BJ (cell line): ENCODE results near the gene KCNIP1. TPM values are rescaled to one million over a fixed set of nuclear protein-coding genes. Genes with fewer than 3 reads are reported as not detected.

Source experiments
- CTCF ChIA-PET: fragments of 350-600 bp; formaldehyde crosslinking; extraction: SDS; loops from one replicate; lab custom pipeline; 2021; ENCODE audit warnings: antibody characterized with exemption, inconsistent platforms; lab: Yijun Ruan, JAX
- POLR2A ChIA-PET: fragments of 300-600 bp; sonication (Branson Sonifier 250); formaldehyde crosslinking; extraction: SDS; loops from one replicate; lab custom pipeline; 2021; ENCODE audit warnings: antibody characterized with exemption; lab: Charles Lee
- DNase-seq: peaks from one replicate; pipeline ENCODE4 v3.0.0-alpha.2; 2011; ENCODE audit warnings: low read depth
- H3K27me3 ChIP-seq: 2 replicates; pipeline ENCODE4 v1.6.0; 2011; ENCODE audit warnings: low read length; ENCODE audit not compliant: control insufficient read depth, insufficient read depth
- H3K36me3 ChIP-seq: 2 replicates; pipeline ENCODE4 v1.5.1; 2011; ENCODE audit warnings: low read length; ENCODE audit not compliant: control insufficient read depth, insufficient read depth
- H3K4me3 ChIP-seq: 2 replicates; pipeline ENCODE4 v1.5.1; 2011; ENCODE audit warnings: low read depth, mild to moderate bottlenecking, control low read depth, low read length
- CTCF ChIP-seq: IDR thresholded peaks from 2 replicates; pipeline ENCODE4 v1.5.1; 2011; ENCODE audit warnings: low read depth, mild to moderate bottlenecking, control low read depth, inconsistent platforms, low read length, moderate library complexity; ENCODE audit not compliant: insufficient read depth
- polyA plus RNA-seq: library from polyadenylated mRNA; depleted of rRNA; stranded (reverse); fragments of >200 nt; gene quantifications from 2 replicates; pipeline ENCODE4 v1.2.3, GENCODE V29; 2011

Gene KCNIP1
- polyA plus RNA-seq, 1 experiment, result not detected

GRCh38 chr5:170573114-170573513, 69.3 kb downstream of the KCNIP1 start:
- ChIA-PET CTCF (interaction anchor here (1.5 kb wide), 1 partner anchor 59 kb away, joined by 3 read pairs; no protein-coding TSS in a partner anchor), POLR2A (no interaction called here)
- no peak for TF ChIP-seq CTCF
- H3K4me3 ChIP-seq, result no peak overlapping the region
- no peak for DNase-seq
- no peaks in the 10 kb centered on the region; the same call in 1 of the 2 replicates for H3K27me3 ChIP-seq
- no peaks in the 10 kb centered on the region for H3K36me3 ChIP-seq

GRCh38 chr5:170573660-170574059, 69.8 kb downstream of the KCNIP1 start:
- TF ChIP-seq CTCF, result no peak
- DNase-seq, result no peak
- Histone ChIP-seq H3K4me3 (no peak overlapping the region), H3K27me3 (no peaks in the 10 kb centered on the region; the same call in 1 of the 2 replicates), H3K36me3 (no peaks in the 10 kb centered on the region)
- ChIA-PET POLR2A (interaction anchor here (0.7 kb wide), 1 partner anchor 1388 kb away, joined by 3 read pairs; no protein-coding TSS in a partner anchor), CTCF (interaction anchor here (1.5 kb wide), 1 partner anchor 59 kb away, joined by 3 read pairs; no protein-coding TSS in a partner anchor)

GRCh38 chr5:170576602-170577535, 73.0 kb downstream of the KCNIP1 start:
- ChIA-PET CTCF (no interaction called here), POLR2A (no interaction called here)
- Histone ChIP-seq H3K27me3 (no peaks in the 10 kb centered on the region), H3K36me3 (no peaks in the 10 kb centered on the region), H3K4me3 (no peak overlapping the region)
- TF ChIP-seq CTCF, result no peak
- DNase-seq, result no peak

- no peak for DNase-seq
- CTCF ChIA-PET, result no interaction called here
- no peak for TF ChIP-seq CTCF
- Histone ChIP-seq H3K27me3 (no peaks in the 10 kb centered on the region), H3K36me3 (no peaks in the 10 kb centered on the region), H3K4me3 (no peak overlapping the region)
- POLR2A ChIA-PET, result no interaction called here
Measured at GRCh38 chr5:170579601-170580000, 75.8 kb downstream of the KCNIP1 start.

- CTCF ChIA-PET, result no interaction called here
- TF ChIP-seq CTCF, result no peak
- Histone ChIP-seq H3K4me3 (no peak overlapping the region), H3K36me3 (no peaks in the 10 kb centered on the region), H3K27me3 (no peaks in the 10 kb centered on the region)
- POLR2A ChIA-PET, result interaction anchor here (0.6 kb wide), 1 partner anchor 16 kb away, joined by 3 read pairs; no protein-coding TSS in a partner anchor
- DNase-seq, result no peak
Measured at GRCh38 chr5:170581211-170581610, 77.4 kb downstream of the KCNIP1 start.
